Keratinocyte (primary cell): ENCODE results near the gene C16orf90. TPM values are rescaled to one million over a fixed set of nuclear protein-coding genes. Genes with fewer than 3 reads are reported as not detected.

ENCODE experiments used
- DNase-seq: peaks from one replicate; pipeline ENCODE4 v3.0.0-alpha.2; 2011; ENCODE audit warnings: low read depth, missing footprints, low spot score
- FAIRE-seq: peaks from 2 replicates; lab custom pipeline; 2011; peaks lifted over from hg19 to GRCh38; lab: Jason Lieb, UNC
- H2AFZ ChIP-seq: 2 replicates; pipeline ENCODE4 v1.6.0; 2012; ENCODE audit warnings: low read length, control low read depth, inconsistent platforms; ENCODE audit not compliant: control insufficient read depth
- H3K27ac ChIP-seq: 2 replicates; pipeline ENCODE4 v1.5.1; 2011; ENCODE audit warnings: low read length; ENCODE audit not compliant: control insufficient read depth, insufficient read depth
- H3K27me3 ChIP-seq: 3 replicates; pipeline ENCODE4 v1.6.0; 2011; ENCODE audit warnings: low read length; ENCODE audit not compliant: control insufficient read depth, insufficient read depth; ENCODE audit errors: extremely low read depth
- H3K36me3 ChIP-seq, 2 experiments: 2 replicates in 1 of 2; 3 replicates in 1 of 2; pipeline ENCODE4 v1.5.1; 2011; ENCODE audit warnings: low read length in 2 of 2, mild to moderate bottlenecking in 1 of 2; ENCODE audit not compliant: control insufficient read depth in 2 of 2, insufficient read depth in 2 of 2; ENCODE audit errors: extremely low read depth in 1 of 2
- H3K4me1 ChIP-seq: 3 replicates; pipeline ENCODE4 v1.5.1; 2011; ENCODE audit warnings: low read length; ENCODE audit not compliant: control insufficient read depth, insufficient read depth; ENCODE audit errors: extremely low read depth
- H3K4me2 ChIP-seq: 3 replicates; pipeline ENCODE4 v1.6.0; 2011; ENCODE audit warnings: low read depth, low read length; ENCODE audit not compliant: control insufficient read depth, insufficient read depth; ENCODE audit errors: extremely low read depth
- H3K4me3 ChIP-seq, 3 experiments: fragments of 200-600 bp in 1 of 3; sonication (generic) in 1 of 3; 2 replicates in 2 of 3; 3 replicates in 1 of 3; pipeline ENCODE4 v1.5.1; 2011 to 2016; ENCODE audit warnings: low read length in 3 of 3, mild to moderate bottlenecking in 3 of 3, control low read depth in 2 of 3, inconsistent platforms in 1 of 3, low read depth in 1 of 3, mixed read lengths in 1 of 3, mixed run types in 1 of 3, moderate library complexity in 1 of 3; ENCODE audit not compliant: control insufficient read depth in 2 of 3, insufficient read depth in 2 of 3; ENCODE audit errors: extremely low read depth in 1 of 3
- H3K79me2 ChIP-seq: 2 replicates; pipeline ENCODE4 v1.6.0; 2012; ENCODE audit warnings: low read length; ENCODE audit not compliant: control insufficient read depth, insufficient read depth
- H3K9ac ChIP-seq: 3 replicates; pipeline ENCODE4 v1.6.0; 2011; ENCODE audit warnings: low read length; ENCODE audit not compliant: control insufficient read depth, insufficient read depth; ENCODE audit errors: extremely low read depth
- H3K9me1 ChIP-seq: 3 replicates; pipeline ENCODE4 v1.6.0; 2011; ENCODE audit warnings: low read length; ENCODE audit not compliant: control insufficient read depth, insufficient read depth; ENCODE audit errors: extremely low read depth
- H3K9me3 ChIP-seq: 2 replicates; pipeline ENCODE4 v1.5.1; 2012; ENCODE audit warnings: low read depth, low read length; ENCODE audit not compliant: control insufficient read depth
- H4K20me1 ChIP-seq: 3 replicates; pipeline ENCODE4 v1.6.0; 2011; ENCODE audit warnings: low read length; ENCODE audit not compliant: control insufficient read depth, insufficient read depth; ENCODE audit errors: extremely low read depth
- EZH2 ChIP-seq: IDR thresholded peaks from one replicate; pipeline ENCODE4 v1.6.1; 2012; ENCODE audit warnings: inconsistent platforms, mild to moderate bottlenecking, low read length, moderate library complexity
- dilution Hi-C: fragments of 300-500 bp; cut with MboI; formaldehyde crosslinking; loops from one replicate; pipeline ENCODE4 v1.7.0; 2020; ENCODE audit warnings: low sequenced_read_pairs; ENCODE audit not compliant: extremely low pct_ligation_motif_present
- polyA plus RNA-seq, 5 experiments: library from polyadenylated mRNA; depleted of rRNA in 3 of 5; stranded (reverse) in 3 of 5; stranded (forward) in 1 of 5; unstranded in 1 of 5; fragments of >200 nt; gene quantifications; 1 replicate in 1 of 5; 2 replicates in 3 of 5; 3 replicates in 1 of 5; pipeline versions ENCODE4 v1.2.1 to v1.2.3, GENCODE V29; 2011 to 2012; ENCODE audit warnings: missing spikeins in 2 of 5, low read depth in 1 of 5, low replicate concordance in 1 of 5
- TF ChIP-seq, protein P1 (sequence below), 3 experiments: IDR thresholded peaks in 1 of 3; conservative IDR thresholded peaks in 1 of 3; optimal IDR thresholded peaks in 1 of 3; 2 replicates in 2 of 3; 3 replicates in 1 of 3; pipeline versions ENCODE3 to v1.5.1; 2011; ENCODE audit warnings: low read length in 3 of 3, mild to moderate bottlenecking in 3 of 3, moderate library complexity in 2 of 3, control low read depth in 1 of 3, inconsistent platforms in 1 of 3; ENCODE audit not compliant: insufficient read depth in 2 of 3; ENCODE audit errors: extremely low read depth in 1 of 3

The C16orf90 gene
- polyA plus RNA-seq, 1 donor (not counting 4 experiments of a cell fraction or from before 2014, with no cell fraction given), result not detected

DNA sequence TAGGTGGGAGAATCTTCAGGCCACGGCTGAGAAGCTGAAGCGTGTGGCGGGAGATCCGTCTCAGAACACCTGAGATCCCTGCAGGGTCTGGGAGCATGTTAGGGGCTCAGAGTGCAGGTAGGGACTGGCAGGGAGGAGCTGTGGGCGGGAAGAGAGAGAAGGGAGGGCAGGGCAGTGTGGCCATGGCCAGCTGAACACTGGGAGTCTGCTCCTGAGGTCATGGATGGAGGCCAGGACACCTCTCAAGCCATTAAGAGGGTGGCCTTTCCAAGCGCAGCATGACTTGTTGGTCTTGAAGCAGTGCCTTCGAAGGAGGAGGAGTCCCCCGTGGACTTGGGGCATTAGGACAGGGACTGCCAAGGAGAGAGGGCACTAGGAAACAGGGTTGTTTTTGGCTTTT is 28.1 kb downstream of the C16orf90 start:
- H3K79me2 ChIP-seq, result peaks cover 98% of the 10 kb centered on the region
- no peaks in the 10 kb centered on the region for H3K27me3 ChIP-seq
- H3K4me1 ChIP-seq, result no peaks in the 10 kb centered on the region
- dilution Hi-C loops, result no loop called here
- no peak overlapping the region for H3K9ac ChIP-seq
- H3K36me3 ChIP-seq, result peaks cover 4 to 8% of the 10 kb centered on the region in 2 experiments
- TF ChIP-seq, protein P1, sequence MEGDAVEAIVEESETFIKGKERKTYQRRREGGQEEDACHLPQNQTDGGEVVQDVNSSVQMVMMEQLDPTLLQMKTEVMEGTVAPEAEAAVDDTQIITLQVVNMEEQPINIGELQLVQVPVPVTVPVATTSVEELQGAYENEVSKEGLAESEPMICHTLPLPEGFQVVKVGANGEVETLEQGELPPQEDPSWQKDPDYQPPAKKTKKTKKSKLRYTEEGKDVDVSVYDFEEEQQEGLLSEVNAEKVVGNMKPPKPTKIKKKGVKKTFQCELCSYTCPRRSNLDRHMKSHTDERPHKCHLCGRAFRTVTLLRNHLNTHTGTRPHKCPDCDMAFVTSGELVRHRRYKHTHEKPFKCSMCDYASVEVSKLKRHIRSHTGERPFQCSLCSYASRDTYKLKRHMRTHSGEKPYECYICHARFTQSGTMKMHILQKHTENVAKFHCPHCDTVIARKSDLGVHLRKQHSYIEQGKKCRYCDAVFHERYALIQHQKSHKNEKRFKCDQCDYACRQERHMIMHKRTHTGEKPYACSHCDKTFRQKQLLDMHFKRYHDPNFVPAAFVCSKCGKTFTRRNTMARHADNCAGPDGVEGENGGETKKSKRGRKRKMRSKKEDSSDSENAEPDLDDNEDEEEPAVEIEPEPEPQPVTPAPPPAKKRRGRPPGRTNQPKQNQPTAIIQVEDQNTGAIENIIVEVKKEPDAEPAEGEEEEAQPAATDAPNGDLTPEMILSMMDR (optimal IDR thresholded peaks at IDR 0.05 in 1 of 3, IDR thresholded peaks at IDR 0.05 in 1 of 3, conservative IDR thresholded peaks at IDR 0.05 in 1 of 3; ENCODE audit: extremely low read depth in 1 of 3, insufficient read depth in 2 of 3, low read length in 3 of 3), result no peak
- no peak for TF ChIP-seq EZH2
- no peaks in the 10 kb centered on the region for H3K9me3 ChIP-seq
- no peak overlapping the region for H3K4me3 ChIP-seq
- peaks cover 20% of the 10 kb centered on the region for H4K20me1 ChIP-seq
- no peak overlapping the region for H2AFZ ChIP-seq
- no peak overlapping the region for H3K27ac ChIP-seq
- H3K4me2 ChIP-seq, result no peak overlapping the region
- DNase-seq (no peak), FAIRE-seq (no peak)
- peaks cover 2% of the 10 kb centered on the region for H3K9me1 ChIP-seq

DNA sequence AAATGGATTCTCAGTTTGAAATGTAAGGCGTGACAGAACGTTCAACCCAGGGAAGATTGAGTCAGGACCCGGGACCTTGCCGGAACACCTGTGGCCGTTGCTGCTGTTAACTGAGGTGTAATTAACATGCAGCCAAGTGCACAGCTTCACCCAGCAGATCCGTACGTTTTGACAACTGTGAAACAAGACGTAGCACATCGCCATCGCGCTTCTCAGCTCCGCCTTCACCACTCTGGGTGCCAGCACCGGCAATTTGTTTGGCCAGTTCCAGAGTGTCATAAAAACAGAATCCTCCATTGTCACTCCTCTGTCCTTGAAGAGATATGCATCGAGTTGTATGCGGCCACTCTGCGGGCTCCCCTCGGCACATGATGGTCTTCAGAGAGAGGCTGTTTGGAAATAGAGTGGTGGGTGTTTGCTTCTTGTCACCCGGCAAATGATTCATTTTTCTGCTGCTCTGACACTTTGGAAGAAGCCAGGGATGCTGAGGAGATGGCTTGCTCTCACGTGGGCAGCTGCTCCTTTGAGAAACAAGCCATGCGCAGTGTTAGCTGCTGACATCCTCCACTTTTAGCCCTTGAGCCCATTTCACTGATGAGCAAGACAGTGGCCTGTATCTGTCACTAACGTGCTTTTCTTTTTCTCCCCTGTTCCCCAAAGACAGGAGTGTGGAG is 29.2 kb downstream of the C16orf90 start:
- Histone ChIP-seq H3K27me3 (no peaks in the 10 kb centered on the region), H2AFZ (no peak overlapping the region), H3K27ac (no peak overlapping the region), H3K79me2 (peaks cover 97% of the 10 kb centered on the region), H3K9me3 (no peaks in the 10 kb centered on the region), H3K36me3 (peaks cover 4 to 6% of the 10 kb centered on the region in 2 experiments), H3K4me3 (no peak overlapping the region), H3K9ac (no peak overlapping the region), H4K20me1 (peaks cover 24% of the 10 kb centered on the region), H3K9me1 (peaks cover 2% of the 10 kb centered on the region), H3K4me1 (no peaks in the 10 kb centered on the region), H3K4me2 (no peak overlapping the region)
- FAIRE-seq (no peak), DNase-seq (no peak)
- TF ChIP-seq EZH2, result no peak
- dilution Hi-C loops, result no loop called here
